Measurements from ENCODE around the gene EHF.

The EHF gene

DNA sequence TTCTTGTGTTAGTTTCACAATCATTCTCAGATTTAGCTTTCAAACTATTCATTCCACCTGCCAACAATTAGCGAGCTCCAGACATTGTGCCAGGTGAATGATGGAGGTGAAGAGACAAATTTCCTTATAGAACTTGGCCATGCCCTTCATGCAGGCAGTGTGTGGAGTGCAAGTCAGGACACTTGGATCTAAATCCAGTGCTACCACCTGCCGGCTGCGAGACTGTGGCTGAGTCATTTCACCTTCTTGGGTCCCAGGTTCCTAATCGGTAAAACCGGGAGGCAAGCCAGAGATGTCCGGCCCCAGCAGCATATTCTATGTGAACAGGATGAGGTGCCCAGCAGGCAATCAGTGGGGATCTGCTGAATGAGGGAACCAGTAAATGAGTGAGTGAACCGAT lies 18.6 kb upstream of the EHF start:
- no peak for DNase-seq

DNA sequence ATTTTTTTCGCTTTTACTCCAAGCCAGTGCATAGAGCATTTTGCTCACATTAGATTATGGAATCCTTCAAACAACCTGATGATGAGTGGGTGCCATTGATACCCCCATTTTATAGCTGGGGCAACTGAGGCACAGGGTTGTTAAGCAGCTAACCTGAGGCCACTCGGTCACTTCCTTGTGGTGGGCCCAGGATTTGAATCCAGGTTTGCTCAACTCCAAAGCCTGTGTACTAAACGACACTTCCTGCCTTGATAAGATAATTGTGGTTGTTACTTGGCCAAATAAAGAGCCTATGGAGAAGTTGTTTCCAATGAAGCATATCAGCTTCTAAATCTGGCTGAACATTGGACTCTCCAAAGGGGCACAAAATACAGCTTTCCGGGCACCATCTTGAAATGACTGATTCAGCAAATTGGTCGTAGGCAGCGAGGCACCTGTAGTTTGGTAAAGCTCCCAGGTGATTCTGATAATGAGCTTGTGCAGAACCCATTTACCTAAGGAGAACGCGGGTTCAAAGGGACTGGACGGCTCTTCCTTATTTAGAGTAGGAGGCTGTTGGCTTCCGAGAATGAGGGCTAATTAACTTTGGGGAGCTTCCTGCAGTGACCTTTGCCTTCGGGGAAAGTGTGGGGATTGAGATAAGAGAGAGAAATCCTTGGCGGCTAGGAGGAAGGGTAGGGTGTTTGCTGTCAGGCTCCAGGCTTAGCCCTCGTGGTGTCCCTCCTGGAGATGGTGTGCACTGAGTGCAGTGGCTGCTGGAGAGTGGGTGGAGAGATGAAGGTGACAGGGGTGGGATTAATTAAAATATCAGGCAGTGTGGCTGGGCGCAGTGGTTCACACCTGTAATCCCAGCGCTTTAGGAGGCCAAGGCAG lies 17.5 kb upstream of the EHF start:
- DNase-seq: no peak

GRCh38 chr11:34604145-34604544 lies 16.7 kb upstream of the EHF start:
- DNase-seq: no peak

- DNase-seq: no peak
These were observed 16.0 kb upstream of the EHF start for GRCh38 chr11:34604911-34605310.

DNA sequence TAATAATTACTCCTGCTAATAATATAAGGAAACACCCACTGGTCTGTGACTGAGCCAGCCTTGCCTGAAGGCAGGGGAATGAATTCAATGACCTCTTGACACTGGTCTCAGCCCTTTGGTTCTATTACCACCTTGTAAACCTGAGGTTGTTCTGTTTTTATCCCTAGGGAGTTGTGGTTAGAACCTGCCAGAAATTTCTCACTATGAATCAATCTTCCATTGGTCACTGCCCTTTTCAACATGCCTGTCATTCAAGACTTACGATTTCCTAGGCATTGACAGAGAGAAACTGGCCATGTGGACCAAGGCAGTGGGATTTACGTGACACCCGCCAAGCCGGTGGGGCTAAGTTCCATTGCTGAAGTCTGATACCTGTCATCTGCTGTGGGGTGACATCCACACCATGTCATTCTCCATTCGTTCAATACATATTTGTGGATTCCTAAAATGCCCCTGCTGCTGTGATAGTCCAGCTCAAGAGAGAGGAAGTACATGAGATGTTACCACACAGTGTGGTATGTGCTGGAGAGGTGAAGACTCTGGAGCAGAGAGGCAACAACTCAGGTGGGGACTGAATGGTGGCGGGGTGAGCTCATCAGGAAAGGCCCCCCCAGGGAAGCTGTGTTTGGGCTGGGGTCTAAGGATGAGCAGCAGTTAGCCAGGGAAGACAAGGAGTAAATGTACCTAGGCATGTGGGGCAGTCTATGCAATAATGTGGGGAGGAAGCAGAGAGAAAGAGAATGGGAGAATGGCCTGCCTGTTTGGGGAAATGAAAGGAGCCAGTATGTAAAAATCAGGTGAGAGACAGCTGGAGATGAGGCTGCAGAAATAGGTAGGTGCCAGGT lies 15.2 kb upstream of the EHF start:
- no peak for DNase-seq

DNA sequence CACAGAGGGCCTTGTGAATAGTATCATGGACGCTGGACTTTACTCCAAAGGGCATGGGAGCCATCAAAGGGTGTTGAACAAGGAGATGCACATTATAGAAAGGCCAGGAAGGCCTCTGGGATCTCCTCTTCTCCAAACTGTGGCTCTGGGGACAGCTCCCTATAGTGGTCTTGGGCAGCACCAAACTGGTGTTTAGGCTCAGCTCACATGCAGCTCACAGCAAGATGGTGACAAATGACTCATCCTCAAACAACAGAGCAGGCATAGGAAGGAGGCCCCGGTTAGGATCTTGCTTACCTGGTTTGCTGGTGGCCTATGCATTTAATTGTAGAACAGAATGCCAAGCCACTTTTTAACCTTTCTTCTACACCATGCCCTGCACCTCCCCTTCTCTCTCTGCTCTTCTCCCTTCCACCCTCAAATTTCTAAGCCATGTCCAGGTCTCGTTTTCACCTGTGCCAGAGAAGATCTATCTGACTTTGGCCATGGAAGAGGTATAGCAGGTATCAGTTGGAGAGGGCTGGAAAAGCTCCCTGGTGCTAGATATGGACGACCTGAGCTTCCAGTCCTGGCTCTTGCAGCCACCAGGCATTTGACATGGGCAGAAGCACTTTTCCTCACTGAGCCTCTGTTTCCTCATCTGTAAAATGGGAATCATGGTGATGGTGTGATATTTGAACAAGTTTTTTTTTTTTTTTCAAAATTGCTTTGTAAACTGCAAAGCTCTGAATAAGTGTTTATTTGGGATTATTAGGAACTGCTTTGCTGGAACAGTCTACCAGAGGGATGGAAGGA lies 14.4 kb upstream of the EHF start:
- DNase-seq: no peak

GRCh38 chr11:34609187-34609751 lies 11.6 kb upstream of the EHF start:
- DNase-seq: no peak

DNA sequence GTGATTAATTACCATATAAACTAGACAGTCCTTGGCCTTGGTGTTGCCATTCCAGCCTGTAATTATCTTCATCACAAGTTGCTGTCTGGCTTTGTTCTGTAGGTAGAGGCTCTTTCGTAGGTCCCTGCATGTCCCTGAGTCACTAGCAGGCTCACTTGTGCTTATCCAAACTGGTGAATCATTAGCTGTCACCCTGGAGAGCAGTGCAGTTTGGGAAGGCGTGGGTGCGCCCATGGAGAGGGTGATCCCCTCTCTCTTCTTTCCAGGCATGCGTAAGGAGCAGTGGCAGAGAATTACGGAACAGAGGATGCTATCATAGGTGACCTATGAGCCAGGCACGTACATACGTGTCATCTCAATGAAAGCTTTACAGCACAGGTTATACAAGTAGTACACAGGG lies 11.0 kb upstream of the EHF start:
- no peak for DNase-seq

GRCh38 chr11:34610324-34611041 lies 10.4 kb upstream of the EHF start:
- DNase-seq: no peak

GRCh38 chr11:34613015-34613414 lies 7.9 kb upstream of the EHF start:
- DNase-seq: no peak

DNA sequence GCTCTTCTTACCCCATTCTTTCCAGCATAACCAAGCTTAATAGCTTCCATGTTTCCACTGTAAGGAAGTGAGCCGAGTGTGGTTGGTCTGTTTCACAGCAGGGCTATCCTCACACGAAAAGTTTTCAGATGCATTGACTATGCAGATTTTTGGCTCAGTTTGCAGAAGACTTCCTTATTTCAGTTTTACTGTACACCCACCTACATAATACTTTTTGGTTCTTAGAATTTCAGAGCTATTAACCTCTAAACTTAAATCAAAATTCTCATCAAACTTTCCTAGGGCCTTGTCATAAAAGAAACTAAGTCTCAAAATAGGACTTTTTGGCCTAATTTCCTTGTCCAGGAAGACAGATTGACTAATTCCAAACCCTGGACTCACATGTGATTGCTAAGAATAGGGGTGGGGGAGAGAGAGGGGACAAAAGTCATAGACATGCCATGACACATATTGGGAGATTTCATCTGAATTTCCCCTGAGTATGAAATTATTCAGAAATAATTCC lies 7.3 kb upstream of the EHF start:
- DNase-seq: no peak

DNA sequence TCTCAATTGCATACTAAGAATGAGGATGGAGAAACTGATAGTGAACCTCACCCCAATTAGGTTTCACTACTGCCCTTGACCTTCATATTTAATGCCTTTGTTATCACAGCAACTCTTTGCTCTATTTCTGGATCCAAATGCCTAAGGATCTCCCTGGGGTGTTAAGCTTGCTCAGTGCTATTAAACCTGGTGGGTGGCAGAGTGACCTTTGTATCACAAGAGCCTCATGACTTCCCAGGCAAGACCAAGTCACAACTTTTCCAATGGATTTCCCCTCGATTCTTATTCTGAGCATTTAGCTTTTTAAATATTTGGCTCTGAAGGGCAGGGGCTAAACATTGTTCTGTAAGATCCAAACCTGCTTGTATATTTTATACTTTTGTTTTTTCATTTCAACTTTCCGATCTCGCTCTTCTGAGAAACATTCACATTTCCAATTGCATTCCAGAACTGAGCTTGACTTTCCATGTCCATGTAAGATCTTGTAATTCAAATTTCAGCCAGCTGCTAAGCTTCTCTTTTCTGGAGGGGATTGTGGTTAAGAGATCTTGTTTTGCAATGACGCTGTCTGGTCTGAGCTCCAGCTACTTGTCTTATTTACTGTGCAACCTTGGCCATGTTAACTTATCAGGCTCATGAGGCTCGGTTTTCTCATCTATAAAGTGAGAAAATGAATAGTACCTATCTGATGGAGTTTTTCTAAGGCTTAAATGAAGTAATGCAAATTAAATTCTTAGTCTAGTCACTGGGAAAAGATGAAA lies 6.4 kb upstream of the EHF start:
- no peak for DNase-seq

GRCh38 chr11:34616086-34616485 lies 4.8 kb upstream of the EHF start:
- no peak for DNase-seq

DNA sequence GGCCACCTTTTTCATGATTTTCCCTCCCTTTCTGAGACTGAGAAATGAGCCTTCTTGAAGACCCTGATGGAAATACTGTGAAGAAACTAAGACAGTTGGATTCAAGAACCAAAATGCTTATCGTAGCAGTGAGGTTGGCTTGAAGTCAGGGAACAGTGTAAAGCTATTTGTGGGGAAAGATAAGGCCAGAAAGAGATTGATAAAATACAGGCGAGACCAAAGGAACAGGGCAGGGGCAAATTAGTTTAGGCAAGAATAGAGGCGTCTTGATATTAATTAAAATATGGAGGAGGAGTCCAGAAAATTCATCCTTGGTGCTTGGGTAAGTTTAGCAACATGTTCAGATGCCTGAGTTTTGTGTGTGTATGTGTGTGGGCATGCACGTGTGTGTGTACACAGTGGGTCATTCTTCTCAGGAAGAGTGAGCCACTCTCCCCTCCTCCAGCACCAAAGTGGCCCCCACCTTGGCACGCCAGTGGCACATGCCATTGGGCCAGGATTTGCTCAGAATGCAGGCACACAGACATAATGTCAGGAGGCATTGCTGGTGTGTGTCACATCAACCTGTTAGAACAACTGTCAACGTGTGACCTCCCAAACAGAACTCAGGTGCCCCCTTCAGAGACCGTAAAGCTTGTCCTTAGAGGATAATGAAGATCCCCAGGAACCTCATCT lies 3.9 kb upstream of the EHF start:
- no peak for DNase-seq

- no peak for DNase-seq
These were observed 2.5 kb upstream of the EHF start for GRCh38 chr11:34618406-34618805.

DNA sequence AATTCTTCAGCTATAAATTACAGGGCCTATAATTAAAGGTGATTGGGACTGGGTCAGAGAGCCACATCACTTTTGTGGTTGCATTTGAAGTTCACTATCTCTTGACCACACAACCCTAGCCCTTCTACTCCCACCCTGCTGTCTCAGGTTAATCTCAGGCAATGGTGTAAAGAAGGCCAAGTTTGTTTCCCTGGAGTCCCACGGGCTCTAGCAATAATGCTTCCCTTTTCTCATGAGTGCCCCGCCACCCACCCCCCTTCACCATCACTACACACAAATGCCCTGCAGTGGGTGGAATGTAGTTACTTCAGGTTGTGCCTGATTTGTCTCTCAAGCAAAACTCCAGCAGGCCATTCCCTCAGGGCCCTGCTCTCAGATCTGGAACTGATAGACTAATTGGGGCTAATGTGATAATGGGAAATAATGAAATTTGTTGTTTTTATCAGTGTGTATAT lies 1.8 kb upstream of the EHF start:
- no peak for DNase-seq

DNA sequence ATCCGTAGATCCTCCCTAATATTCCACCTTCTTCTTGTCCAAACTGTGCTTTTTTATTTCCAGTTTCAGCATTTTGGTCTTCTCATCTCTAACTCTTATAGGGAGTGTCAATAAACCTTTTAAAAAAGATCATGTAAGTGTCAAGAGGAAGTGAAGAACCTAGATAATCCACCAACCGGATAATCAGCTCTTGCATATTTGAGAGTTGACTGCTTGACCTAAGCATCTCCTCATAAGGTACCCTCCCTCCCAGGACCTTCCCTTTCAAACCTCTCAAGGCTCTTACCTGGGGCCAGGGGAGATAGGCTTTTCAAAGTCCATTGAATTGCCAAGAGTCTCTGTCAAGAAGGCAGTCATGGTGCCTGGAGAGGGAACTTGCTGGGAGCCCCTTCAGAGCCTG lies 691 bp upstream of the EHF start:
- no peak for DNase-seq

GRCh38 chr11:34621876-34622275 lies 983 bp downstream of the EHF start:
- no peak for DNase-seq

GRCh38 chr11:34623463-34623862 lies 2.6 kb downstream of the EHF start:
- DNase-seq: no peak

GRCh38 chr11:34624069-34624468 lies 3.2 kb downstream of the EHF start:
- DNase-seq: peak; percentile 27

GRCh38 chr11:34625576-34625975 lies 4.7 kb downstream of the EHF start:
- no peak for DNase-seq
